IMR-90 (cell line): ENCODE results near the gene MEIS2. TPM values are rescaled to one million over a fixed set of nuclear protein-coding genes. Genes with fewer than 3 reads are reported as not detected.

ENCODE experiments used
- ATAC-seq: fragments of 200-7000 bp; cut with Tn5 transposase; 2 replicates; pipeline ENCODE4 v1.9.1; 2020; ENCODE audit warnings: low read depth, mild to moderate bottlenecking, moderate library complexity
- BruUV-seq: library from RNA; stranded (reverse); fragments of 400-500 nt; replicated peaks from 2 replicates; lab custom pipeline; 2021; lab: Mats Ljungman, UMichigan
- CTCF ChIA-PET: fragments of 300-600 bp; formaldehyde crosslinking; extraction: SDS; loops from one replicate; lab custom pipeline; 2021; ENCODE audit warnings: antibody characterized with exemption; lab: Yijun Ruan, JAX
- POLR2A ChIA-PET: fragments of 300-600 bp; sonication (Branson Sonifier 250); formaldehyde crosslinking; loops from one replicate; lab custom pipeline; 2022; ENCODE audit warnings: antibody characterized with exemption; ENCODE audit not compliant: unreplicated experiment; lab: Charles Lee
- DNase-seq: peaks from one replicate; pipeline ENCODE4 v3.0.0; 2013
- H2AFZ ChIP-seq: replicated peaks from 2 replicates; pipeline ENCODE3; 2013; ENCODE audit warnings: low read length, mild to moderate bottlenecking; ENCODE audit not compliant: poor library complexity
- H2AK5ac ChIP-seq: 2 replicates; pipeline ENCODE4 v1.6.1; 2013; ENCODE audit warnings: low read depth, low read length, inconsistent platforms
- H2AK9ac ChIP-seq: replicated peaks from 2 replicates; pipeline ENCODE3; 2013; ENCODE audit warnings: mild to moderate bottlenecking, low read depth, low read length, moderate library complexity; ENCODE audit not compliant: poor library complexity
- H2BK120ac ChIP-seq: 2 replicates; pipeline ENCODE4 v1.6.1; 2013; ENCODE audit warnings: low read depth, low read length, inconsistent platforms
- H2BK15ac ChIP-seq: 3 replicates; pipeline ENCODE4 v1.6.1; 2013; ENCODE audit warnings: low read depth, low read length, inconsistent platforms
- H2BK20ac ChIP-seq: 2 replicates; pipeline ENCODE4 v1.6.1; 2013; ENCODE audit warnings: low read depth, mild to moderate bottlenecking, inconsistent platforms, low read length, moderate library complexity
- H2BK5ac ChIP-seq: 2 replicates; pipeline ENCODE4 v1.6.1; 2013; ENCODE audit warnings: mild to moderate bottlenecking, low read depth, low read length, inconsistent platforms; ENCODE audit not compliant: poor library complexity, severe bottlenecking
- H3K14ac ChIP-seq: replicated peaks from 2 replicates; pipeline ENCODE4 v1.6.1; 2013; ENCODE audit warnings: low read depth, low read length, inconsistent platforms
- H3K18ac ChIP-seq: 2 replicates; pipeline ENCODE4 v1.6.1; 2013; ENCODE audit warnings: low read depth, low read length, control low read depth
- H3K23ac ChIP-seq: 2 replicates; pipeline ENCODE4 v1.6.1; 2013; ENCODE audit warnings: low read depth, low read length, inconsistent platforms
- H3K27ac ChIP-seq: 2 replicates; pipeline ENCODE4 v1.5.1; 2013; ENCODE audit warnings: mild to moderate bottlenecking, control low read depth, low read length; ENCODE audit not compliant: insufficient read depth
- H3K27me3 ChIP-seq: 2 replicates; pipeline ENCODE4 v1.6.1; 2013; ENCODE audit warnings: low read length; ENCODE audit not compliant: control insufficient read depth, insufficient read depth
- H3K36me3 ChIP-seq: 2 replicates; pipeline ENCODE4 v1.6.1; 2013; ENCODE audit warnings: low read length, mixed read lengths; ENCODE audit not compliant: control insufficient read depth, insufficient read depth
- H3K4ac ChIP-seq: 2 replicates; pipeline ENCODE4 v1.6.1; 2013; ENCODE audit warnings: low read depth, low read length, inconsistent platforms
- H3K4me1 ChIP-seq: 2 replicates; pipeline ENCODE4 v1.6.1; 2013; ENCODE audit warnings: low read length, mixed read lengths; ENCODE audit not compliant: control insufficient read depth, insufficient read depth
- H3K4me2 ChIP-seq: 2 replicates; pipeline ENCODE4 v1.6.1; 2013; ENCODE audit warnings: low read depth, mild to moderate bottlenecking, control low read depth, low read length, moderate library complexity
- H3K4me3 ChIP-seq: 2 replicates; pipeline ENCODE4 v1.5.1; 2013; ENCODE audit warnings: low read depth, mild to moderate bottlenecking, control low read depth, low read length, moderate library complexity; ENCODE audit not compliant: insufficient read depth
- H3K56ac ChIP-seq: 2 replicates; pipeline ENCODE4 v1.6.1; 2013; ENCODE audit warnings: low read length, inconsistent platforms; ENCODE audit not compliant: insufficient read depth; ENCODE audit errors: extremely low read depth
- H3K79me1 ChIP-seq, 2 experiments: 2 replicates each; pipeline ENCODE4 v1.6.1; 2013; ENCODE audit warnings: low read length in 2 of 2, inconsistent platforms in 1 of 2, low read depth in 1 of 2
- H3K9ac ChIP-seq: 2 replicates; pipeline ENCODE4 v1.6.1; 2013; ENCODE audit warnings: low read depth, low read length, control low read depth
- H3K9me1 ChIP-seq: 2 replicates; pipeline ENCODE4 v1.6.1; 2013; ENCODE audit warnings: low read length, inconsistent platforms; ENCODE audit not compliant: insufficient read depth
- H3K9me3 ChIP-seq: 2 replicates; pipeline ENCODE4 v1.6.1; 2013; ENCODE audit warnings: low read length; ENCODE audit not compliant: control insufficient read depth, insufficient read depth
- H4K20me1 ChIP-seq: 2 replicates; pipeline ENCODE4 v1.6.1; 2013; ENCODE audit warnings: low read length, inconsistent platforms; ENCODE audit not compliant: insufficient read depth
- H4K5ac ChIP-seq: 2 replicates; pipeline ENCODE4 v1.6.1; 2013; ENCODE audit warnings: mild to moderate bottlenecking, low read depth, low read length, control low read depth
- H4K8ac ChIP-seq, 2 experiments: 2 replicates each; pipeline ENCODE4 v1.6.1; 2013; ENCODE audit warnings: low read depth in 2 of 2, low read length in 2 of 2, control low read depth in 1 of 2, inconsistent platforms in 1 of 2
- H4K91ac ChIP-seq: 2 replicates; pipeline ENCODE4 v1.6.1; 2013; ENCODE audit warnings: low read depth, low read length, inconsistent platforms; ENCODE audit not compliant: insufficient read depth
- BHLHE40 ChIP-seq: fragments of 150-350 bp; IDR thresholded peaks from 2 replicates; pipeline ENCODE4 v1.6.1; 2016; ENCODE audit warnings: mild to moderate bottlenecking, low read depth, low read length
- CEBPB ChIP-seq: IDR thresholded peaks from 2 replicates; pipeline ENCODE4 v1.6.1; 2012; ENCODE audit warnings: low read depth, low read length, improper control_type of control experiment
- CHD1 ChIP-seq: IDR thresholded peaks from 2 replicates; pipeline ENCODE4 v1.6.1; 2012; ENCODE audit warnings: low read depth, low read length, improper control_type of control experiment
- CTCF ChIP-seq: conservative IDR thresholded peaks from 2 replicates; pipeline ENCODE4 v1.5.1; 2012; ENCODE audit warnings: mild to moderate bottlenecking, low read depth, low read length, improper control_type of control experiment
- ELK1 ChIP-seq: fragments of 150-350 bp; IDR thresholded peaks from 2 replicates; pipeline ENCODE4 v1.6.1; 2016; ENCODE audit warnings: low read depth, mild to moderate bottlenecking, low read length, moderate library complexity, borderline replicate concordance
- FOS ChIP-seq: fragments of 150-350 bp; IDR thresholded peaks from 2 replicates; pipeline ENCODE4 v1.6.1; 2016; ENCODE audit warnings: low read depth, low read length
- MAFK ChIP-seq: IDR thresholded peaks from 2 replicates; pipeline ENCODE4 v1.6.1; 2012; ENCODE audit warnings: low read depth, low read length, improper control_type of control experiment
- MAZ ChIP-seq: IDR thresholded peaks from 2 replicates; pipeline ENCODE4 v1.6.1; 2012; ENCODE audit warnings: low read depth, mild to moderate bottlenecking, low read length, improper control_type of control experiment, moderate library complexity, borderline replicate concordance
- MXI1 ChIP-seq: IDR thresholded peaks from 2 replicates; pipeline ENCODE4 v1.6.1; 2012; ENCODE audit warnings: low read depth, mild to moderate bottlenecking, low read length, moderate library complexity, borderline replicate concordance
- NFE2L2 ChIP-seq: fragments of 150-350 bp; IDR thresholded peaks from 2 replicates; pipeline ENCODE4 v1.6.1; 2016; ENCODE audit warnings: low read depth, mild to moderate bottlenecking, low read length
- POLR2A ChIP-seq: IDR thresholded peaks from 2 replicates; pipeline ENCODE4 v1.6.1; 2012; ENCODE audit warnings: mild to moderate bottlenecking, low read depth, low read length
- RAD21 ChIP-seq: IDR thresholded peaks from 2 replicates; pipeline ENCODE4 v1.6.1; 2012; ENCODE audit warnings: low read length, improper control_type of control experiment
- RCOR1 ChIP-seq: IDR thresholded peaks from 2 replicates; pipeline ENCODE4 v1.6.1; 2012; ENCODE audit warnings: mild to moderate bottlenecking, low read length, improper control_type of control experiment; ENCODE audit not compliant: insufficient replicate concordance
- RFX5 ChIP-seq: IDR thresholded peaks from 2 replicates; pipeline ENCODE4 v1.8.0; 2012; ENCODE audit warnings: low read depth, mild to moderate bottlenecking, low read length, moderate library complexity
- SMC3 ChIP-seq: fragments of 150-350 bp; IDR thresholded peaks from 2 replicates; pipeline ENCODE4 v1.6.1; 2016; ENCODE audit warnings: low read depth, mild to moderate bottlenecking, antibody characterized with exemption, low read length, moderate library complexity
- USF2 ChIP-seq: fragments of 150-350 bp; IDR thresholded peaks from 2 replicates; pipeline ENCODE4 v1.6.1; 2017; ENCODE audit warnings: mild to moderate bottlenecking, antibody characterized with exemption, low read length, low read depth
- WGBS, 2 experiments: methylation state at CpG; one replicate each; pipeline versions ENCODE4 v1.1.5 to v1.1.7; 2013; ENCODE audit warnings: missing lambda C conversion rate in 2 of 2; ENCODE audit not compliant: insufficient read length in 1 of 2; ENCODE audit errors: extremely low coverage in 2 of 2; 5-methylcytosine and 5-hydroxymethylcytosine counted together
- dilution Hi-C: fragments of 300-500 bp; cut with HindIII; formaldehyde crosslinking; loops from one replicate; pipeline ENCODE4 v1.14.3; 2018; ENCODE audit warnings: low sequenced_read_pairs; ENCODE audit not compliant: unreplicated experiment
- in situ Hi-C: fragments of 300-500 bp; cut with MboI; formaldehyde crosslinking; loops from 3 replicates; pipeline ENCODE4 v1.14.3; 2019; ENCODE audit warnings: low sequenced_read_pairs, inconsistent platforms, mixed read lengths
- intact Hi-C: fragments of 100-400 bp; cut with micrococcal nuclease; formaldehyde crosslinking; loops from 2 replicates; pipeline ENCODE4 v1.10.0; 2022
- polyA plus RNA-seq, 3 experiments: library from polyadenylated mRNA; depleted of rRNA; stranded (reverse); fragments of >200 nt; gene quantifications; 2 replicates each; pipeline ENCODE4 v1.2.3, GENCODE V29; 2012; ENCODE audit warnings: low replicate concordance in 1 of 3
- total RNA-seq: library from RNA; depleted of rRNA; stranded (reverse); fragments of >200 nt; gene quantifications from 2 replicates; pipeline ENCODE4 v1.2.3, GENCODE V29; 2012

Gene MEIS2
- total and polyA plus RNA-seq, 2 of the 4 experiments (the other 2 are of a cell fraction): 70.1 to 71.3 TPM

GRCh38 chr15:37112971-37113670, 12.8 kb upstream of the MEIS2 start:
- in situ Hi-C loops (no loop called here), dilution Hi-C loops (no loop called here), intact Hi-C loops (no loop called here)
- ATAC-seq (no peak), DNase-seq (no peak)
- no peak overlapping the region for H2BK120ac ChIP-seq
- H4K8ac ChIP-seq: no peak overlapping the region
- ChIA-PET CTCF (no interaction called here), POLR2A (no interaction called here)
- no peaks in the 10 kb centered on the region for H3K36me3 ChIP-seq
- no peak overlapping the region for H2AFZ ChIP-seq
- H3K27me3 ChIP-seq: no peaks in the 10 kb centered on the region
- no TSS peak for BruUV-seq
- H3K4me2 ChIP-seq: no peak overlapping the region
- no peak overlapping the region for H3K4me3 ChIP-seq
- peaks cover 3% of the 10 kb centered on the region; the same call in 1 of the 2 replicates for H3K9me1 ChIP-seq
- no peaks in the 10 kb centered on the region for H3K4me1 ChIP-seq
- H4K91ac ChIP-seq: no peak overlapping the region
- H2BK5ac ChIP-seq: no peak overlapping the region
- H3K4ac ChIP-seq: no peak overlapping the region
- H2AK9ac ChIP-seq: no peak overlapping the region
- no peak overlapping the region for H3K18ac ChIP-seq
- no peak for TF ChIP-seq ELK1
- no peak for TF ChIP-seq FOS
- no peak for TF ChIP-seq USF2
- TF ChIP-seq CHD1: no peak
- TF ChIP-seq RAD21: no peak
- no peak for TF ChIP-seq MXI1
- TF ChIP-seq CEBPB: no peak
- TF ChIP-seq RFX5: no peak
- no peak for TF ChIP-seq RCOR1
- no peak for TF ChIP-seq MAFK
- TF ChIP-seq MAZ: no peak
- TF ChIP-seq CTCF: no peak
- TF ChIP-seq BHLHE40: no peak
- TF ChIP-seq SMC3: no peak
- TF ChIP-seq NFE2L2: no peak
- TF ChIP-seq POLR2A: no peak
- H3K23ac ChIP-seq: no peak overlapping the region
- no peak overlapping the region for H4K5ac ChIP-seq
- H3K9me3 ChIP-seq: no peaks in the 10 kb centered on the region
- no peak overlapping the region for H3K56ac ChIP-seq
- no peak overlapping the region for H3K14ac ChIP-seq
- no peaks in the 10 kb centered on the region for H4K20me1 ChIP-seq
- H2BK15ac ChIP-seq: no peak overlapping the region
- H3K27ac ChIP-seq: no peak overlapping the region
- H3K9ac ChIP-seq: no peak overlapping the region
- no peak overlapping the region; the same call in 1 of the 2 replicates for H2BK20ac ChIP-seq
- H2AK5ac ChIP-seq: no peak overlapping the region
- no peaks in the 10 kb centered on the region for H3K79me1 ChIP-seq
- 80% methylated on average over 2 of the region's 5 CpGs; no CpG with 5 or more reads in 1 of the 2 experiments for WGBS, 2 experiments
